Colonic mucosa (tissue), 4 donors: ENCODE data around the gene AOAH. TPM values are rescaled to one million over a fixed set of nuclear protein-coding genes. Genes with fewer than 3 reads are reported as not detected.

ENCODE experiments used
- DNase-seq: peaks from one replicate; pipeline ENCODE4 v3.0.0-alpha.2; 2020
- H3K27ac ChIP-seq: fragments of 200-600 bp; one replicate; pipeline ENCODE4 v1.8.0; 2021
- H3K27me3 ChIP-seq: fragments of 200-600 bp; one replicate; pipeline ENCODE4 v1.8.0; 2021
- H3K36me3 ChIP-seq: fragments of 200-600 bp; one replicate; pipeline ENCODE4 v1.8.0; 2021
- H3K4me1 ChIP-seq: fragments of 200-600 bp; one replicate; pipeline ENCODE4 v1.8.0; 2021; ENCODE audit warnings: mild to moderate bottlenecking
- H3K4me3 ChIP-seq: fragments of 200-600 bp; one replicate; pipeline ENCODE4 v1.8.0; 2021
- H3K9ac ChIP-seq, 2 donors: one replicate each; pipeline ENCODE4 v1.7.0; 2013; ENCODE audit warnings: control low read depth in 2 of 2, low read depth in 2 of 2, low read length in 2 of 2
- H3K9me3 ChIP-seq: fragments of 200-600 bp; one replicate; pipeline ENCODE4 v1.8.0; 2021
- CTCF ChIP-seq: fragments of 200-600 bp; IDR thresholded peaks from one replicate; pipeline ENCODE4 v1.8.0; 2022; ENCODE audit warnings: antibody characterized with exemption, mild to moderate bottlenecking
- intact Hi-C: fragments of 100-400 bp; cut with DNase I; formaldehyde crosslinking; loops from one replicate; pipeline ENCODE4 v1.14.1; 2022
- total RNA-seq, 2 donors: library from RNA; stranded (reverse); fragmentation: NEBNext Ultra II Directional in 1 of 2; extraction: Animal tissue kit (Norgen Biotek cat#: 25700) in 1 of 2; gene quantifications; one replicate each; pipeline ENCODE4 v1.2.1, GENCODE V29; 2021
- donor health status: healthy.
- donor health status: DM: no; HTN: no; CAD: no.
- donor health status: DM: no; HTN: no; CAD: no.

The AOAH gene
- total RNA-seq, 2 donors from 2014 or later = 22.2 to 46.1 TPM

GRCh38 chr7:36633377-36633776, 90.9 kb downstream of the AOAH start:
- TF ChIP-seq CTCF = no peak
- no peaks in the 10 kb centered on the region for H3K27me3 ChIP-seq
- H3K9ac ChIP-seq = no peak overlapping the region
- H3K4me3 ChIP-seq = no peak overlapping the region
- no peak overlapping the region for H3K27ac ChIP-seq
- no peaks in the 10 kb centered on the region for H3K4me1 ChIP-seq
- intact Hi-C loops = no loop called here
- no peaks in the 10 kb centered on the region for H3K36me3 ChIP-seq
- DNase-seq = no peak
- H3K9me3 ChIP-seq = no peaks in the 10 kb centered on the region

- Histone ChIP-seq H3K27ac (no peak overlapping the region), H3K36me3 (no peaks in the 10 kb centered on the region), H3K4me3 (no peak overlapping the region), H3K9me3 (no peaks in the 10 kb centered on the region), H3K27me3 (no peaks in the 10 kb centered on the region), H3K9ac (no peak overlapping the region), H3K4me1 (no peaks in the 10 kb centered on the region)
- intact Hi-C loops = no loop called here
- no peak for DNase-seq
- no peak for TF ChIP-seq CTCF
Observed at GRCh38 chr7:36630112-36630650, 94.1 kb downstream of the AOAH start.

DNA sequence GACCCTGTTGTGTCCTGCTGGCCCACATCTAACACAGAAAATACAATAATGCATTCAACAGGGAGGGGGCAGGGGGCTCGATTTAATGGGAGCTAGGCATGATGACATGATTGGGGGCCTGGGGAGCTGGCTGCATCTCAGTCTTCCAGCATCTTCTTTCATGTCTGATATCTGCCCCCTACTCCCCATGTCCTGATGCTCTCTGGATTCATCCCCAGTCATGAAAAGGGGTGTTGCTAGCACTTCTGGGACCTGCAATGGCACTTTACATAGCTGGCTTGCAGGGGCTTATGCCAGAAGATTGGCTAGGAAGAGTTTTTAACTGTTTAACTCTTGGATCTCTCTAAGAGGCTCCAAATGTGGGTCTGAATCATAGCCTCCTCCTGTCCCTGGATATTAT, 94.9 kb downstream of the AOAH start:
- no peak overlapping the region for H3K27ac ChIP-seq
- no peak overlapping the region for H3K4me3 ChIP-seq
- H3K9ac ChIP-seq = no peak overlapping the region
- intact Hi-C loops = no loop called here
- no peaks in the 10 kb centered on the region for H3K27me3 ChIP-seq
- H3K36me3 ChIP-seq = no peaks in the 10 kb centered on the region
- no peak for DNase-seq
- H3K9me3 ChIP-seq = no peaks in the 10 kb centered on the region
- TF ChIP-seq CTCF = no peak
- H3K4me1 ChIP-seq = no peaks in the 10 kb centered on the region

DNA sequence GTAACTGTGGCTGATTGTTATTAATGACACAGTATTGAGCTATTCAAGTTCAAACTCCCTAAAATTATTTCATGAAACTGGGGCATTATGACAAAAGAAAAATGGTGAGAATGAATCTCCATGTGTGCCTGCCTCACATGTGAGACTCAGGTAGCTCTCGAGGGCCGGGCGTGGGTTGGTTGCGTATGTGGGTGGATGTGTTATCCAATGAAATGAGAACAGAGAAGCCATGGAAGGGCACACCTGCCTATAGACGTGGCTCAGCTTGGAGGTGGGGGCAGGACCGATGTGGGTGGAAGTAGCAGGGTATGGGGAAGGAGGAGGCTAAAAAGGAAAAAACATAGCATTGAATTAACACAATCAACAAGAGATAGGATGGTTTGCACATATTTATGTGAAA, 96.5 kb downstream of the AOAH start:
- no peaks in the 10 kb centered on the region for H3K4me1 ChIP-seq
- no peak overlapping the region for H3K27ac ChIP-seq
- no peaks in the 10 kb centered on the region for H3K36me3 ChIP-seq
- intact Hi-C loops = no loop called here
- no peaks in the 10 kb centered on the region for H3K27me3 ChIP-seq
- DNase-seq = no peak
- H3K9ac ChIP-seq = no peak overlapping the region
- no peaks in the 10 kb centered on the region for H3K9me3 ChIP-seq
- no peak for TF ChIP-seq CTCF
- H3K4me3 ChIP-seq = no peak overlapping the region

DNA sequence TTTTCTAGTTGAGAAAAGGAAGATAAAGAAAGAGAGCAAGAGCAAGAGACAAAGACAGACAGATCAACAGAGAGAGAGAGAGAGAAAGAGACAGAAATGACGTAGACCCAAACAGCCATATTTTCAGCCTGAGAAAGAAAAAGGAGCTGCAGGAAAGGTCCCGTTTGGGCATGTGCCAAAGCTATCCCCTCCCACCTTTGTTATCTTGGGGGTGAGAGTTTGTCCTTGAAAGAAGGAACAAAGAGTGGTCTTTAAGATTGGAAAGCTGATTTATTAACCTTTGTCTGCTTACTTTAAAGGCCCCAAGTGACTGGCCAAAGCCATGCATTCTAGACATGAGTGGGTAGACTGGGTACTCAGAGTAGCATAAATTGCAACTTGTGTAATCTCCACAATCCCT, 98.2 kb downstream of the AOAH start:
- no peak overlapping the region for H3K9ac ChIP-seq
- no peak overlapping the region for H3K4me3 ChIP-seq
- no peak overlapping the region for H3K27ac ChIP-seq
- no peaks in the 10 kb centered on the region for H3K36me3 ChIP-seq
- DNase-seq = no peak
- intact Hi-C loops = no loop called here
- H3K27me3 ChIP-seq = no peaks in the 10 kb centered on the region
- H3K4me1 ChIP-seq = no peaks in the 10 kb centered on the region
- TF ChIP-seq CTCF = no peak
- no peaks in the 10 kb centered on the region for H3K9me3 ChIP-seq
